Muscle layer of colon (tissue), 2 donors: ENCODE results near the gene DOK5.

Source experiments
- H3K27ac ChIP-seq: one replicate; pipeline ENCODE4 v1.7.0; 2013; ENCODE audit warnings: low read depth, mild to moderate bottlenecking, low read length, moderate library complexity
- H3K27me3 ChIP-seq, 2 donors: one replicate each; pipeline ENCODE4 v1.7.0; 2013; ENCODE audit warnings: low read length in 2 of 2, mild to moderate bottlenecking in 2 of 2; ENCODE audit not compliant: insufficient read depth in 2 of 2, control insufficient read depth in 1 of 2
- H3K36me3 ChIP-seq: one replicate; pipeline ENCODE4 v1.7.0; 2013; ENCODE audit warnings: mild to moderate bottlenecking, low read length; ENCODE audit not compliant: insufficient read depth
- H3K4me1 ChIP-seq: one replicate; pipeline ENCODE4 v1.7.0; 2013; ENCODE audit warnings: mild to moderate bottlenecking, low read length; ENCODE audit not compliant: insufficient read depth
- H3K4me3 ChIP-seq, 2 donors: one replicate each; pipeline ENCODE4 v1.7.0; 2013; ENCODE audit warnings: low read length in 2 of 2, low read depth in 1 of 2, mild to moderate bottlenecking in 1 of 2, moderate library complexity in 1 of 2
- H3K9ac ChIP-seq: one replicate; pipeline ENCODE4 v1.7.0; 2013; ENCODE audit warnings: low read length
- H3K9me3 ChIP-seq: one replicate; pipeline ENCODE4 v1.7.0; 2013; ENCODE audit warnings: mild to moderate bottlenecking, low read length
- donor health status: abdominal sarcoma.
- donor health status: Adenocarcinoma of cecum.

The DOK5 gene

GRCh38 chr20:54688476-54688875, 213.1 kb downstream of the DOK5 start:
- Histone ChIP-seq H3K27me3 (no peaks in the 10 kb centered on the region), H3K4me3 (no peak overlapping the region), H3K36me3 (no peaks in the 10 kb centered on the region), H3K27ac (no peak overlapping the region), H3K9me3 (no peaks in the 10 kb centered on the region), H3K9ac (no peak overlapping the region), H3K4me1 (no peaks in the 10 kb centered on the region)

- Histone ChIP-seq H3K4me1 (no peaks in the 10 kb centered on the region), H3K36me3 (no peaks in the 10 kb centered on the region), H3K9me3 (no peaks in the 10 kb centered on the region), H3K27me3 (no peaks in the 10 kb centered on the region), H3K4me3 (no peak overlapping the region), H3K27ac (no peak overlapping the region), H3K9ac (no peak overlapping the region)
These were observed 214.9 kb downstream of the DOK5 start for GRCh38 chr20:54690323-54690722.

- no peaks in the 10 kb centered on the region for H3K36me3 ChIP-seq
- H3K4me1 ChIP-seq = no peaks in the 10 kb centered on the region
- H3K27me3 ChIP-seq = no peaks in the 10 kb centered on the region
- H3K4me3 ChIP-seq = no peak overlapping the region
- no peak overlapping the region for H3K9ac ChIP-seq
- no peak overlapping the region for H3K27ac ChIP-seq
- no peaks in the 10 kb centered on the region for H3K9me3 ChIP-seq
These were observed 215.9 kb downstream of the DOK5 start for GRCh38 chr20:54691327-54691726.

GRCh38 chr20:54692168-54692887, 216.9 kb downstream of the DOK5 start:
- Histone ChIP-seq H3K27me3 (no peaks in the 10 kb centered on the region), H3K27ac (no peak overlapping the region), H3K9me3 (no peaks in the 10 kb centered on the region), H3K9ac (no peak overlapping the region), H3K4me3 (no peak overlapping the region), H3K4me1 (no peaks in the 10 kb centered on the region), H3K36me3 (no peaks in the 10 kb centered on the region)

- Histone ChIP-seq H3K27me3 (no peaks in the 10 kb centered on the region), H3K36me3 (no peaks in the 10 kb centered on the region), H3K9me3 (no peaks in the 10 kb centered on the region), H3K4me1 (no peaks in the 10 kb centered on the region), H3K4me3 (no peak overlapping the region), H3K27ac (no peak overlapping the region), H3K9ac (no peak overlapping the region)
These were observed 219.1 kb downstream of the DOK5 start for GRCh38 chr20:54694516-54694915.

- no peak overlapping the region for H3K9ac ChIP-seq
- H3K4me1 ChIP-seq = no peaks in the 10 kb centered on the region
- H3K4me3 ChIP-seq = no peak overlapping the region
- H3K36me3 ChIP-seq = no peaks in the 10 kb centered on the region
- H3K27me3 ChIP-seq = no peaks in the 10 kb centered on the region
- H3K9me3 ChIP-seq = no peaks in the 10 kb centered on the region
- no peak overlapping the region for H3K27ac ChIP-seq
These were observed 223.0 kb downstream of the DOK5 start for GRCh38 chr20:54698373-54698772.
